ENCODE measurements around the gene ARHGEF9.

DNA sequence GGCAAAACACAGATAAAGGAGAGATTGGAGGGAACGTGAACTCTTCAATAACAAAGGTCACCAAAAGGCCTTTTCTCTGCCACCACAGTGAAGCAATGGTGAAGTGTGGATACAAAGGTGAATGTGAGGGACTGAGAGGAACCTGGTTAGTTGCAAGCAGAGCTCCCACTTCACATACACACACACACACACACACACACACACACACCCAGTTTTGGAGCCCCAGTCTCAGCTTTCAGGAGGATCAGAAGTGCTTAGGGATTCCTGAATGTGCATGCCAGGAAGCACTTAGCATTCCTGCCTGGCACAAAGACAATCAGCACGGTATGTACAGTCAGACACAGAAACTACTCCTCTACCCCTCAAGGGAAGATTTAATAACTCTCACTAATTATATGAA, 71.5 kb downstream of the ARHGEF9 start:
- TF ChIP-seq, protein P1, sequence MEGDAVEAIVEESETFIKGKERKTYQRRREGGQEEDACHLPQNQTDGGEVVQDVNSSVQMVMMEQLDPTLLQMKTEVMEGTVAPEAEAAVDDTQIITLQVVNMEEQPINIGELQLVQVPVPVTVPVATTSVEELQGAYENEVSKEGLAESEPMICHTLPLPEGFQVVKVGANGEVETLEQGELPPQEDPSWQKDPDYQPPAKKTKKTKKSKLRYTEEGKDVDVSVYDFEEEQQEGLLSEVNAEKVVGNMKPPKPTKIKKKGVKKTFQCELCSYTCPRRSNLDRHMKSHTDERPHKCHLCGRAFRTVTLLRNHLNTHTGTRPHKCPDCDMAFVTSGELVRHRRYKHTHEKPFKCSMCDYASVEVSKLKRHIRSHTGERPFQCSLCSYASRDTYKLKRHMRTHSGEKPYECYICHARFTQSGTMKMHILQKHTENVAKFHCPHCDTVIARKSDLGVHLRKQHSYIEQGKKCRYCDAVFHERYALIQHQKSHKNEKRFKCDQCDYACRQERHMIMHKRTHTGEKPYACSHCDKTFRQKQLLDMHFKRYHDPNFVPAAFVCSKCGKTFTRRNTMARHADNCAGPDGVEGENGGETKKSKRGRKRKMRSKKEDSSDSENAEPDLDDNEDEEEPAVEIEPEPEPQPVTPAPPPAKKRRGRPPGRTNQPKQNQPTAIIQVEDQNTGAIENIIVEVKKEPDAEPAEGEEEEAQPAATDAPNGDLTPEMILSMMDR (IDR thresholded peaks at IDR 0.05), result no peak
- no peak for TF ChIP-seq POLR2A (IDR thresholded peaks at IDR 0.05)
- TF ChIP-seq POLR2AphosphoS5 (IDR thresholded peaks at IDR 0.05), result no peak
